ENCODE results near the gene CORIN. TPM values are rescaled to one million over a fixed set of nuclear protein-coding genes. Genes with fewer than 3 reads are reported as not detected.

CORIN gene
- total and polyA plus RNA-seq, 8 donors = 0.31 to 1.7 (median 0.39) TPM; not detected in 2

GRCh38 chr4:47798165-47798564, 39.7 kb downstream of the CORIN start:
- TF ChIP-seq CTCF (IDR thresholded peaks at IDR 0.05) (no peak), POLR2AphosphoS5 (IDR thresholded peaks at IDR 0.05) (no peak), EP300 (IDR thresholded peaks at IDR 0.05) (no peak), POLR2A (IDR thresholded peaks at IDR 0.05) (no peak)
- Histone ChIP-seq H3K4me3 (no peak overlapping the region), H3K36me3 (no peaks in the 10 kb centered on the region), H3K4me1 (no peaks in the 10 kb centered on the region), H3K27me3 (no peaks in the 10 kb centered on the region), H3K27ac (no peak overlapping the region), H3K9me3 (no peaks in the 10 kb centered on the region)
- WGBS, 5 donors = 23 to 36% (median 24%) methylated on average over 3 of the region's 3 CpGs
- no peak for DNase-seq
- intact Hi-C loops (cut with DNase I; ENCODE audit: low total_unique reads) = no loop called here

GRCh38 chr4:47791965-47792364, 45.9 kb downstream of the CORIN start:
- H3K27ac ChIP-seq = no peak overlapping the region
- H3K36me3 ChIP-seq = no peaks in the 10 kb centered on the region
- intact Hi-C loops (cut with DNase I; ENCODE audit: low total_unique reads) = no loop called here
- DNase-seq = no peak
- no peaks in the 10 kb centered on the region for H3K4me1 ChIP-seq
- 44 to 61% (median 55%) methylated on average over 2 of the region's 2 CpGs for WGBS, 5 donors
- H3K9me3 ChIP-seq = no peaks in the 10 kb centered on the region
- TF ChIP-seq POLR2A (IDR thresholded peaks at IDR 0.05) (no peak), CTCF (IDR thresholded peaks at IDR 0.05) (no peak), POLR2AphosphoS5 (IDR thresholded peaks at IDR 0.05) (no peak), EP300 (IDR thresholded peaks at IDR 0.05) (no peak)
- no peak overlapping the region for H3K4me3 ChIP-seq
- H3K27me3 ChIP-seq = no peaks in the 10 kb centered on the region

- Histone ChIP-seq H3K36me3 (no peaks in the 10 kb centered on the region), H3K4me1 (no peaks in the 10 kb centered on the region), H3K4me3 (no peak overlapping the region), H3K27me3 (no peaks in the 10 kb centered on the region), H3K9me3 (no peaks in the 10 kb centered on the region), H3K27ac (no peak overlapping the region)
- no peak for DNase-seq
- 91 to 94% (median 92%) methylated on average over 8 of the region's 8 CpGs for WGBS, 5 donors
- TF ChIP-seq POLR2AphosphoS5 (IDR thresholded peaks at IDR 0.05) = no peak
- TF ChIP-seq POLR2A (IDR thresholded peaks at IDR 0.05) = no peak
- TF ChIP-seq CTCF (IDR thresholded peaks at IDR 0.05) = no peak
- no peak for TF ChIP-seq EP300 (IDR thresholded peaks at IDR 0.05)
- intact Hi-C loops (cut with DNase I; ENCODE audit: low total_unique reads) = no loop called here
Measured at GRCh38 chr4:47790105-47790504, 47.8 kb downstream of the CORIN start.

GRCh38 chr4:47788126-47788525, 49.7 kb downstream of the CORIN start:
- no peaks in the 10 kb centered on the region for H3K27me3 ChIP-seq
- intact Hi-C loops (cut with DNase I; ENCODE audit: low total_unique reads) = no loop called here
- H3K9me3 ChIP-seq = no peaks in the 10 kb centered on the region
- no peak for DNase-seq
- H3K27ac ChIP-seq = no peak overlapping the region
- WGBS, 5 donors = 74 to 82% (median 81%) methylated on average over 2 of the region's 2 CpGs
- no peaks in the 10 kb centered on the region for H3K4me1 ChIP-seq
- no peaks in the 10 kb centered on the region for H3K36me3 ChIP-seq
- H3K4me3 ChIP-seq = no peak overlapping the region
- TF ChIP-seq POLR2A (IDR thresholded peaks at IDR 0.05) = no peak
- TF ChIP-seq EP300 (IDR thresholded peaks at IDR 0.05) = no peak

GRCh38 chr4:47786958-47787370, 50.9 kb downstream of the CORIN start:
- 41 to 57% (median 44%) methylated on average over 4 of the region's 4 CpGs for WGBS, 5 donors
- intact Hi-C loops (cut with DNase I; ENCODE audit: low total_unique reads) = no loop called here

More at GRCh38 chr4:47786958-47787370, 50.9 kb downstream of the CORIN start:
- no peaks in the 10 kb centered on the region for H3K9me3 ChIP-seq
- no peaks in the 10 kb centered on the region for H3K36me3 ChIP-seq
- peak in 1 of 2 donors; percentile 7 for DNase-seq
- H3K27me3 ChIP-seq = no peaks in the 10 kb centered on the region
- TF ChIP-seq POLR2A (IDR thresholded peaks at IDR 0.05) = no peak
- TF ChIP-seq CTCF (IDR thresholded peaks at IDR 0.05) = no peak
- TF ChIP-seq POLR2AphosphoS5 (IDR thresholded peaks at IDR 0.05) = no peak
- no peak overlapping the region for H3K27ac ChIP-seq
- H3K4me3 ChIP-seq = no peak overlapping the region
- H3K4me1 ChIP-seq = no peaks in the 10 kb centered on the region

Data from stomach (tissue), 9 donors.